ENCODE data around the gene CTSS.

The CTSS gene

GRCh38 chr1:150696590-150696989, 69.0 kb downstream of the CTSS start:
- TF ChIP-seq ZC3H10 (CRISPR knock-in tag; IDR thresholded peaks at IDR 0.05) = no peak
- TF ChIP-seq CSDC2 (CRISPR knock-in tag; IDR thresholded peaks at IDR 0.05) = no peak
- no peak for TF ChIP-seq ZFP30 (CRISPR knock-in tag; IDR thresholded peaks at IDR 0.05)
- TF ChIP-seq SNAI2 (CRISPR knock-in tag; IDR thresholded peaks at IDR 0.05) = no peak
- TF ChIP-seq ESRRG (CRISPR knock-in tag; IDR thresholded peaks at IDR 0.05) = no peak
- ATAC-seq = no peak

GRCh38 chr1:150696162-150696561, 69.4 kb downstream of the CTSS start:
- TF ChIP-seq ESRRG (CRISPR knock-in tag; IDR thresholded peaks at IDR 0.05) (no peak), PATZ1 (CRISPR knock-in tag; IDR thresholded peaks at IDR 0.05; ENCODE audit: borderline replicate concordance) (no peak), OSR1 (CRISPR knock-in tag; IDR thresholded peaks at IDR 0.05) (no peak), ISL1 (CRISPR knock-in tag; IDR thresholded peaks at IDR 0.05) (no peak), TSHZ2 (CRISPR knock-in tag; IDR thresholded peaks at IDR 0.05) (no peak), PPARA (CRISPR knock-in tag; IDR thresholded peaks at IDR 0.05; ENCODE audit: borderline replicate concordance) (no peak), RARB (CRISPR knock-in tag; IDR thresholded peaks at IDR 0.05) (no peak), ZNF8 (CRISPR knock-in tag; IDR thresholded peaks at IDR 0.05) (no peak), ZFP30 (CRISPR knock-in tag; IDR thresholded peaks at IDR 0.05) (no peak), ARNTL (CRISPR knock-in tag; IDR thresholded peaks at IDR 0.05; ENCODE audit: borderline replicate concordance, low read depth) (no peak), POU6F1 (CRISPR knock-in tag; IDR thresholded peaks at IDR 0.05; ENCODE audit: borderline replicate concordance, low read depth) (no peak), BACH2 (CRISPR knock-in tag; IDR thresholded peaks at IDR 0.05; ENCODE audit: borderline replicate concordance) (no peak), ZNF70 (CRISPR knock-in tag; IDR thresholded peaks at IDR 0.05) (no peak), CSRNP3 (CRISPR knock-in tag; IDR thresholded peaks at IDR 0.05) (no peak), GLIS3 (CRISPR knock-in tag; IDR thresholded peaks at IDR 0.05) (no peak), TOX (CRISPR knock-in tag; IDR thresholded peaks at IDR 0.05; ENCODE audit: borderline replicate concordance) (no peak), ZC3H10 (CRISPR knock-in tag; IDR thresholded peaks at IDR 0.05) (no peak), TCF4 (CRISPR knock-in tag; IDR thresholded peaks at IDR 0.05; ENCODE audit: borderline replicate concordance) (no peak)

GRCh38 chr1:150695561-150695960, 70.0 kb downstream of the CTSS start:
- ATAC-seq = no peak
- TF ChIP-seq ZNF8 (CRISPR knock-in tag; IDR thresholded peaks at IDR 0.05) (no peak), CSRNP3 (CRISPR knock-in tag; IDR thresholded peaks at IDR 0.05) (no peak), ISL1 (CRISPR knock-in tag; IDR thresholded peaks at IDR 0.05) (no peak), GLIS3 (CRISPR knock-in tag; IDR thresholded peaks at IDR 0.05) (no peak), PATZ1 (CRISPR knock-in tag; IDR thresholded peaks at IDR 0.05; ENCODE audit: borderline replicate concordance) (no peak), TSHZ2 (CRISPR knock-in tag; IDR thresholded peaks at IDR 0.05) (no peak), ZNF565 (CRISPR knock-in tag; conservative IDR thresholded peaks at IDR 0.05; ENCODE audit: low read depth) (no peak), ZNF70 (CRISPR knock-in tag; IDR thresholded peaks at IDR 0.05) (no peak), CREB5 (CRISPR knock-in tag; IDR thresholded peaks at IDR 0.05; ENCODE audit: low read depth) (no peak), CSDC2 (CRISPR knock-in tag; IDR thresholded peaks at IDR 0.05) (no peak), TCF4 (CRISPR knock-in tag; IDR thresholded peaks at IDR 0.05; ENCODE audit: borderline replicate concordance) (no peak), PPARA (CRISPR knock-in tag; IDR thresholded peaks at IDR 0.05; ENCODE audit: borderline replicate concordance) (no peak), ZFP30 (CRISPR knock-in tag; IDR thresholded peaks at IDR 0.05) (no peak)

More at GRCh38 chr1:150696162-150696561, 69.4 kb downstream of the CTSS start:
- ATAC-seq = no peak

Data from SK-N-SH treated with all-trans-retinoic acid at 6 μM for 48 hours (cell line).